Right lobe of liver (tissue), 6 donors: ENCODE measurements around the gene ABHD11. TPM values are rescaled to one million over a fixed set of nuclear protein-coding genes. Genes with fewer than 3 reads are reported as not detected.

ENCODE experiments used
- ATAC-seq, 4 donors: fragments of 200-7000 bp; cut with Tn5 transposase; one replicate each; pipeline ENCODE4 v1.9.1; 2020; ENCODE audit warnings: mild to moderate bottlenecking in 4 of 4, moderate library complexity in 4 of 4
- DNase-seq, 3 donors: peaks; one replicate each; pipeline ENCODE4 v3.0.0-alpha.2; 2020
- H3K27ac ChIP-seq, 3 donors: fragments of 200-600 bp; one replicate each; pipeline ENCODE4 v1.8.0; 2022
- H3K27me3 ChIP-seq, 2 donors: fragments of 200-600 bp; one replicate each; pipeline ENCODE4 v1.8.0; 2022
- H3K36me3 ChIP-seq, 4 donors: fragments of 200-600 bp; sonication (generic) in 1 of 4; one replicate each; pipeline versions ENCODE4 v1.5.1 to v1.8.0; 2017 to 2022; ENCODE audit warnings: control low read depth in 1 of 4
- H3K4me1 ChIP-seq, 4 donors: fragments of 200-600 bp; sonication (generic) in 1 of 4; one replicate each; pipeline versions ENCODE4 v1.5.1 to v1.8.0; 2017 to 2022; ENCODE audit warnings: control low read depth in 1 of 4
- H3K4me3 ChIP-seq, 3 donors: fragments of 200-600 bp; one replicate each; pipeline ENCODE4 v1.8.0; 2022
- H3K9me3 ChIP-seq, 4 donors: fragments of 200-600 bp; sonication (generic) in 1 of 4; one replicate each; pipeline versions ENCODE4 v1.5.1 to v1.8.0; 2017 to 2022; ENCODE audit warnings: control low read depth in 1 of 4
- CTCF ChIP-seq, 4 donors: fragments of 200-600 bp in 3 of 4; fragments of 450-650 bp in 1 of 4; IDR thresholded peaks; one replicate each; pipeline versions ENCODE4 v1.5.1 to v1.8.0; 2016 to 2022; ENCODE audit warnings: antibody characterized with exemption in 4 of 4, mild to moderate bottlenecking in 2 of 4
- POLR2A ChIP-seq: fragments of 450-650 bp; IDR thresholded peaks from one replicate; pipeline ENCODE4 v1.6.1; 2017; ENCODE audit warnings: antibody characterized with exemption, mild to moderate bottlenecking
- WGBS: methylation state at CpG from one replicate; pipeline ENCODE4 v1.1.6; 2018; ENCODE audit warnings: low coverage, low lambda C conversion rate; ENCODE audit not compliant: insufficient coverage; ENCODE audit errors: missing lambda C conversion rate; 5-methylcytosine and 5-hydroxymethylcytosine counted together
- intact Hi-C, 2 donors: fragments of 100-400 bp; cut with DNase I; formaldehyde crosslinking; loops; one replicate each; pipeline versions ENCODE4 v1.11.2 to v1.14.1; 2022
- total RNA-seq, 6 experiments: library from RNA; depleted of rRNA in 2 of 6; stranded (reverse); fragments of >200 nt in 2 of 6; fragmentation: NEBNext Ultra II Directional in 3 of 6; extraction: Animal tissue kit (Norgen Biotek cat#: 25700) in 3 of 6; gene quantifications; one replicate each; pipeline versions ENCODE4 v1.1.0 to v1.2.4, GENCODE V29; 2016 to 2023
- donor health status: DM: no; HTN: yes; CAD: no.
- donor health status: DM: no; HTN: no; CAD: no.
- donor health status: DM: no; HTN: no; CAD: no.
- donor health status: DM: no; HTN: yes; CAD: no.
- donor health status: DM: no; HTN: yes; CAD: no.

The ABHD11 gene
- total RNA-seq, 6 experiments from 2014 or later: 5.6 to 8.4 (median 7.0) TPM

GRCh38 chr7:73762659-73762999, 24.0 kb upstream of the ABHD11 start:
- ATAC-seq (no peak), DNase-seq (no peak)
- Histone ChIP-seq H3K36me3 (no peaks in the 10 kb centered on the region), H3K27ac (no peak overlapping the region), H3K4me1 (no peaks in the 10 kb centered on the region), H3K27me3 (no peaks in the 10 kb centered on the region), H3K9me3 (no peaks in the 10 kb centered on the region), H3K4me3 (no peak overlapping the region)
- intact Hi-C loops: no loop called here
- TF ChIP-seq CTCF (IDR thresholded peaks at IDR 0.05) (no peak), POLR2A (no peak)
- WGBS: 87% methylated on average over 1 of the region's 1 CpG

- no peak overlapping the region for H3K27ac ChIP-seq
- no peaks in the 10 kb centered on the region for H3K27me3 ChIP-seq
- no peaks in the 10 kb centered on the region for H3K36me3 ChIP-seq
- no peaks in the 10 kb centered on the region for H3K9me3 ChIP-seq
- DNase-seq: no peak
- peak; percentile 16 to 37 (median 28) for ATAC-seq
- 40% methylated on average over 4 of the region's 8 CpGs for WGBS
- H3K4me1 ChIP-seq: no peaks in the 10 kb centered on the region
- H3K4me3 ChIP-seq: no peak overlapping the region
- no peak for TF ChIP-seq CTCF (IDR thresholded peaks at IDR 0.05)
- no peak for TF ChIP-seq POLR2A
- intact Hi-C loops: no loop called here
Observed at GRCh38 chr7:73761854-73762658, 23.5 kb upstream of the ABHD11 start.

- no peaks in the 10 kb centered on the region for H3K27me3 ChIP-seq
- DNase-seq (no peak), ATAC-seq (peak in 3 of 4 donors; percentile 33 to 53 (median 33))
- intact Hi-C loops: no loop called here
- no peak overlapping the region for H3K4me3 ChIP-seq
- WGBS: 0% methylated on average over 1 of the region's 7 CpGs
- no peaks in the 10 kb centered on the region for H3K4me1 ChIP-seq
- no peaks in the 10 kb centered on the region for H3K9me3 ChIP-seq
- no peak overlapping the region for H3K27ac ChIP-seq
- TF ChIP-seq CTCF (IDR thresholded peaks at IDR 0.05) (no peak), POLR2A (no peak)
- no peaks in the 10 kb centered on the region for H3K36me3 ChIP-seq
Observed at GRCh38 chr7:73758581-73759138, 20.1 kb upstream of the ABHD11 start.

- Histone ChIP-seq H3K36me3 (no peaks in the 10 kb centered on the region), H3K9me3 (no peaks in the 10 kb centered on the region), H3K27ac (no peak overlapping the region), H3K4me1 (no peaks in the 10 kb centered on the region), H3K4me3 (no peak overlapping the region), H3K27me3 (no peaks in the 10 kb centered on the region)
- TF ChIP-seq CTCF (IDR thresholded peaks at IDR 0.05): no peak
- TF ChIP-seq POLR2A: no peak
- intact Hi-C loops: no loop called here
- DNase-seq (no peak), ATAC-seq (no peak)
- 68% methylated on average over 15 of the region's 16 CpGs for WGBS
Observed at GRCh38 chr7:73749931-73750776, 11.6 kb upstream of the ABHD11 start.
